Activated CD8-positive, alpha-beta memory T cell treated with anti-CD3 and anti-CD28 coated beads, Interleukin-2, amount 50 U/mL, for 24 hours (primary cell): Measurements from ENCODE around the gene TGOLN2.
"Not testable (repeated sequence)": the region's sequence is repeated elsewhere in the genome, so short reads cannot be mapped to it uniquely, and the experiment has no call there.

Experiments
- DNase-seq: peaks from one replicate; pipeline ENCODE4 v3.0.0-alpha.2; 2020; ENCODE audit errors: extremely low read depth

TGOLN2 gene

DNA sequence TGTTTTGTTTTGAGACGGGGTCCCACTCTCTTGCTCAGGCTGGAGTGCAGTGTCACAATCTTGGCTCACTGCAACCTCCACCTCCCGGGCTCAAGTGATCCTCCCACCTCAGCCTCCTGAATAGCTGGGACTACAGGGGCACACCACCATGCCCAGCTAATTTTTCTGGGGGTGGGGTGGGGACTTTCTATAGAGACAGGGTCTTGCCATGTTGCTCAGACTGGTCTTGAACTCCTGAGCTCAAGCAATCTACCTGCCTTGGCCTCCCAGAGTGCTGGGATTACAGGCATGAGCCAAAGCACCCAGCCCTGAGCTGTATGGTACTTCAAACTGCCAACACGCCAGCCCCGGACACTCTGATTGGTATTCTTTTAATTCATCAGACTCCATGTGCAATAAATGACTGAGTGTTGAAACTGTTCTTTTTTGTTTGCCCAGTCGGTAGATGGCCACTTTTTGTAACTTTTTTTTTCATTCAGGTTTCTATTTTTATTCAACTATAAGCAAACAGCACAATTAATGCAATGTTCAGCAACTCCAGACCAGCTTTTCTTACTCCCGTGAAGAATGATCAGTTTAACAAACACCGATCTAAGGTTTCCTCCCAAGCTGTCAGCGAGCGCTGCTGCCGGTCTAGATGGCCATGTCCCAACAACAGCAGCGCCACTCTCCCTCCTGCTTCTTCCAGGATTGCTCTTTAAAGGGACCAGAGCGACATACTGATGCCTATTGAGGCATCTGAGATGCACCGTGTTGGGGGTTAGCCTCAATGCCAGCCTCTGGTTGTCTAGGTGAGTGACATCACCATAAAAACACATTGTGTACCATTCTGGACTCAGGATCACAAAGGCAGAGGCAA is 12.5 kb upstream of the TGOLN2 start:
- no peak for DNase-seq

DNA sequence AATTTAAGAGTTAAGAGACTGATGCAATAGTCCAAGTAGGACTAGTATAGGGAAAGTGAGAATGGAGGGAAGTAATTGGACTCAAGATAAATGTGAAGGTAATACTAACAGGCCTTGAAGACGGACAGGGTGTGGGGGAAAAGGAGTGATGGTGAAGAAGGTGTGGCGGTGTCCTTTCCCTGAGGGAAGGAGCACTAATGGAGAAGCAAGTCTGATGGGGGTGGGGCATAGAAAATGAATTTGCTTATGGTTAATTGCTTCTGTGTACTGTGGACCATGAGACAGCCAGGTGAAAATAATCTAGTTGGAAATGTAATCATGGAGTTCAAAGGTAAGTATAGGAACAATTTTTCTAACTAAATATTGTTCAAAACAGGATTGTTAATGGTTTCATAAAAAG is 7.1 kb upstream of the TGOLN2 start:
- DNase-seq, result no peak

DNA sequence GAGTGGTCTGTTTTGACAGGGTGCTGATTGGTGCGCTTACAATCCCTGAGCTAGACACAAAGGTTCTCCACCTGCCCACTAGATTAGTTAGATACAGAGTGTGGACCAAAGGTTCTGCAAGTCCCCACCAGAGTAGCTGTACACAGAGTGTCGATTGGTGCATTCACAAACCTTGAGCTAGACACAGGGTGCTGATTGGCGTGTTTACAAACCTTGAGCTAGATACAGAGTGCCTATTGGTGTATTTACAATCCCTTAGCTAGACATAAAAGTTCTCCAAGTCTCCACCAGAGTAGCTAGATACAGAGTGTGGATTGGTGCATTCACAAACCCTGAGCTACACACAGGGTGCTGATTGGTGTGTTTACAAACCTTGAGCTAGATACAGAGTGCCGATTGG is 6.1 kb upstream of the TGOLN2 start:
- not testable (repeated sequence) for DNase-seq

DNA sequence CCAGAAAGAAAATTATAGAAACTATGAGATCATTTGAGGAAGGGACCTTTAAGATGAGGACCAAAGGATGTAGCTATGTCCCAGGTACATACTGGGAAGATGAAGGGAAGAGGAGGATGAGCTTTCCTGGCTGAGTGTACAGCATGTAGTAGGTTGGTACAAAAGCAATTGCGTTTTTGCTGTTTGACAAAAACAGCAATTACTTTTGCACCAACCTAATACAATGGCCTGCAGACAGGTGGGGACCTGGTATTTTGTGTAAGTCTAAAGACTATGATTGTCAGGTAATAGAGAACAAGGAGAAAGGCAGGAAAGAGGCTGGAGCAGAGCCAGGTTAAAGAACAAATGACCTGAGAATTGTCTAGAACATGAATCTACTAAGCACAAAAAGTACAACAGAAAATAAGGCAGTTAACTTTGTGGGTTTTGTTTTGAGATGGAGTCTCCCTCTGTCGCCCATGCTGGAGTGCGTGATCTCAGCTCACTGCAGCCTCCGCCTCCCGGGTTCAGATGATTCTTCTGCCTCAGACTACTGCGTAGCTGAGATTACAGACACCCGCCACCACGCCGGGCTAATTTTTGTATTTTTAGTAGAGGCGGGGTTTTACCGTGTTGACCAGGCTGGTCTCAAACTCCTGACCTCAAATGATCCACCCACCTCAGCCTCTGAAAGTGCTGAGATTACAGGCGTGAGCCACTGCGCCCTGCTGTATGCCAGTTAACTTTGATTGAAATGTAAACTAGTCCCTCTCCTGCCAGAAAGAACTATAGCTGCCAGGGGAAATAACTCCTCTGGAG is 3.2 kb upstream of the TGOLN2 start:
- DNase-seq, result no peak

DNA sequence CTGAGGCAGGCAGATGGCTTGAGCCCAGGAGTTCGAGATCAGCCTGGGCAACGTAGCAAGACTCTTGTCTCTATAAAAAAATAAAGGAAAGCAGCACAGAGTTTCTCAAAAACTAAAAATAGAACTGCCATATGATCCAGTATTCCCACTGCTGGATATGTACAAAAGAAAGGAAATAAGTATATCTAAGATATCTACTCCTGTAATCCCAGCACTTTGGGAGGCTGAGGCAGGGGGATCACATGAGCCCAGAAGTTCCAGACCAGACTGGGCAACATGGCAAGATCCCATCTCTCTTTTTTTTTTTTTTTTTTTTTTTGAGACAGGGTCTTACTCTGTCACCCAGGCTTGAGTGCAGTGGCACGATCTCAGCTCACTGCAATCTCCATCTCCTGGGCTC is 1.9 kb upstream of the TGOLN2 start:
- DNase-seq, result not testable (repeated sequence)

DNA sequence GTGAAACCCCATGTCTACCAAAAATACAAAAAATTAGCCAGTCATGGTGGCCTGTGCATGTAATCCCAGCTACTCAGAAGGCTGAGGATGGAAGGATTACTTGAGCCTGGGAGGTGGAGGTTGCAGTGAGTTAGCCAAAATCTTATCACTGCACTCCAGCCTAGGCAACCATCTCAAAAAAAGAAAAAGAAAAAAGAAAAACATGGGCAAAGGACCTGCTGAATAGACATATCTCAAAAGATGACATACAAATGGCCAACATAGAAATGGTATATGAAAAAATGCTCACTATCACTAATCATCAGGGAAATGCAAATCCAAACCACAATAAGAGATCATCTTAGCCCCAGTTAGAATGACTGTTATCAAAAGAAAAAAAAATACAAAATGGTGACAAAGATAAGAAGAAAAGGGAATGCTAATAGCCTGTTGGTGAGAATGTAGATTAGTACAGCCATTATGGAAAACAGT is 1.4 kb upstream of the TGOLN2 start:
- no peak for DNase-seq

DNA sequence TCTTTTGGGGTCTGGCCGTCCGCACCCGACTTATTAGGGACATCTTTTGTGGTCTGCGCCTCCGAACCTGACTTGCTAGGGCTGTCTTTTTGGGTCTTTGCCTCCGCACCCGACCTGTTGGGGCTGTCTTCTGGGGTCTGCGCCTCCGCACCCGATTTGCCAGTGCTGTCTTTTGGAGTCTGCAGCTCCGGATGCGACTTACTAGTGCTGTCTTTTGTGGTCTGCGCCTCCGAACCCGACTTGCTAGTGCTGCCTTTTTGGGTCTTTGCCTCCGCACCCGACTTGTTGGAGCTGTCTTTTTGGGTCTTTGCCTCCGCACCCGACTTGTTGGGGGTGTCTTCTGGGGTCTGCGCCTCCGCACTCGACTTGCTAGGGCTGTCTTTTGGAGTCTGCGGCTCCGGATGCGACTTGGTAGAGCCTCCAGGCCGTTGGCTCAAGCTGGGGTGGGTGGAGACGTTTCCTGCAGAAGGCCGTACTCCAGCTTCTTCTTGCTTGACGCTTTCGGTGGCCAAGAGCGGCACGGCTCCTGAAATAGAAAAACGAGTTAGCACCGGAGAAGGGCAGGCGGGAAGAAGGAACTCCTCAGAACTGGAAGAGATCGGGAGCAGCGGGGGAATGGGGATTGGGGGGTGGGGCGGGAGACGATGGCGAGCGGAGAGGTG is 498 bp downstream of the TGOLN2 start:
- no peak for DNase-seq

DNA sequence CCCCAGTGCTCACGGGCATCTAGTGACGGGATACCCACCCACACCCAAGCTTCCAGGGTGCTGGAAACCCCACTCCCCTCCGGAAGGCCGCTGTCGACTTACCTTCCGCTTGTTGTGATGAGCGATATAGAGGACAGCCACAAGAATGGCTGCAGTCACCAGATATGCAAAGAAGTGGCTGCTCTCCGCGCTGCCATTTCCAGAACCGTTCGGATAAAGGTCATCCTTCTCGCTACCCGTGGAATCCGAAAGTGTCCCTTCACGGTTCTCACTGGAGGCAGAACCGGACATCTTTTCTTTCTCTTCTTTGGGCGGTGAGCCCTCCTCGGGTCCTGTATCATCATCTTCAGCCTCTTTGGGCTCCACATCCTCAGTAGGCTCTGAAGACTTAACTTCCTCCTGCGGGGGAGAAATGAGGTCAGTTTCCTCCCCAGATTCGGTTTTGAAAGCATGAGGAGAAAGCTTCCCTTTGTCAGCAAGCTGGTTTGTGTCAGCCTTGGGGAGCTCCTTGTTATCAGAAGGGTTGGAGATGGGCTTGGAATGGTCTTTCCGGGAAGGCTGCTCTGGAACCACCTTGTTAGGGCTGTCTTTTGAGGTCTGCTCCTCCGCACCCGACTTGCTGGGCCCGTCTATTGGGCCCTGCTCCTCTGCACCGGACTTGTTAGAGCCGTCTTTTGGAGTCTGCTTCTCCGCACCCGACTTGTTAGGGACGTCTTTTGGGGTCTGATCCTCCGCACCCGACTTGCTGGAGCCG is 1.2 kb downstream of the TGOLN2 start:
- no peak for DNase-seq

DNA sequence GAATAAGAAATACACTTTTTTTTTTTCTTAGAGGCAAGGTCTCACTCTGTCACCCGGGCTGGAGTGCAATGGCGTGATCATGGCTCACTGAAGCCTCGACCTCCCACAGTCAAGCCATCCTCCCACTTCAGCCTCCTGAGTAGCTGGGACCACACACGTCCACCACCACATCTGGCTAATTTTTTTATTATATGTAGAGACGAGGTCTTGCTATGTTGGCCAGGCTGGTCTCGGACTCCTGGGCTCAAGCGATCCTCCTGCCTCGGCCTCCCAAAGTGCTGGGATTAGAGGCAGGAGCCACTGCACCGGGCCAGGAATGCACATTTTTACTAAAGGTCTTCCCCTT is 2.4 kb downstream of the TGOLN2 start:
- DNase-seq, result no peak

DNA sequence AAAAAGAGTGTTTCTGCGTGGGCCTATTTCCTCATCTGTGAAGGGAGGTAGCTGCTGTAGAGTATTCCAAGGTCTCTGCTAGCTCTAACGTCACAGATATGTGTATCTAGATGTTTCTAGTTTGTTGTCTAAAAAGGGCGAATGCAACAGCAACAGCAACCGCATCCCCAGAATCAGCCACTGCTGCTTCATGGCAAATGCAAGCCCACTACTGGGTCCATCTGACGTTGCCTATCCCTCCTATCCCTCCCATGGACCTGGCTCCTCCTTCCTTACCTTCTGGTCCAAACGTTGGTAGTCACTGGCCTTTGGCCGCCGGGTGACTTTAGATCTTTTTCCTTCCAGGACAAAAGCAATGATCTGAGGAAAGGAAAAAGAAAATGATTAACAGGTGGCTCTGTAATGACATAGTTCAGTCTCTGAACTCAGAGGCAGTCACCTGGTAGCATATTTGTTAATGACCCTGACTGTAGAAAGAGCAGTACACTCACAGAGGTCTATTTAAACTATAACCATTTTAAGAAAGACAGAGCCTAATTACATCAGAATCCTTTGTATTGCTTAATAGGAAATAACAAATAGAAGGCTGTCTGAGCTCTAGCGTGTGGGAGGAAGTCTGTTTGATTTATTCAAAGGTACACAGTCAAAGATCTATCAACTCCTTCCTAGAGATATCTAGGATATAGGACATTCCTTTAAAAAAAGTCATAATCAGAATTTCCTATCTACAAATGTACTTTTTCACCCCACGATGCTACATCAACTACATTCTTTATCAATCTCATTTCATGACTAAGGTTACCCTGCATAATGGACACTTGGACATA is 2.9 kb downstream of the TGOLN2 start:
- no peak for DNase-seq

DNA sequence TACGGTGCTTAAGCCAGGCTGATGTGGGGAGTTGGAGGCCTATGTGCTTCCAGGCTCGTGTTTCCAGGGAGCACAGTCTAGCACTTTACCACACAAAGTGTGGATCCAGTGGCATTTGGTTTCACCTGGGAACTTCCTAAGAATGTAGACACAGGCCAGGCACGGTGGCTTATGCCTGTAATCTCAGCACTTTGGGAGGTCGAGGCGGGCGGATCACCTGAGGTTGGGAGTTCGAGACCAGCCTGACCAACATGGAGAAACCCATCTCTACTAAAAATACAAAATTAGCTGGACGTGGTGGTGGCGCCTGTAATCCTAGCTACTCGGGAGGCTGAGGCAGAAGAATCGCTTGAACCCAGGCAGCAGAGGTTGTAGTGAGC is 3.8 kb downstream of the TGOLN2 start:
- not testable (repeated sequence) for DNase-seq

DNA sequence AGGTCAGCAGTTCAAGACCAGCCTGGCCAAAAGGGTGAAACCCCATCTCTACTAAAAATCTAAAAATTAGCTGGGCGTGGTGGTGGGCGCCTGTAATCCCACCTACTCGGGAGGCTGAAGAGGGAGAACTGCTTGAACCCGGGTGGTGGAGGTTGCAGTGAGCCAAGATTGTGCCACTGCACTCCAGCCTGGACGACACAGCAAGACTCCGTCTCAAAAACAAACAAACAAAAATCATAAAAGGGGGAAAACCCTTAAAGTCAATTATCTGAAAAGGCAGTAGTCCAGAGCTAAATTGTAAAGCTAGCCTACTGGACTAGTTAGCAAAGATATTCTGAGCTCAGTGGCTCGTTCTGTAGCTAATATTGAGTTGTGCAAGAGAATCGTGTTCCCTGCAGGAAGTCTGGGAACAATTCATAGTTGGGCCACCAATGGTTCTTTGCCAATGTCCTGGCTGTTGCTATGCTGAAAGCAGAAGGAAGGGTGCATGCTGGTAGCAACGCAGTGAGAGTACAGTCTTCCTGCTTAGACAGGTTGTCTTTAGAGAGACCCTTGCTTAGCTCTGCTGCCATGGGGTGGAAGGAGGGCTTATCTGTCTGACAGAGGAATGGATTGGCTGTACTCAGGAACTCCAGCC is 4.3 kb downstream of the TGOLN2 start:
- DNase-seq, result no peak

DNA sequence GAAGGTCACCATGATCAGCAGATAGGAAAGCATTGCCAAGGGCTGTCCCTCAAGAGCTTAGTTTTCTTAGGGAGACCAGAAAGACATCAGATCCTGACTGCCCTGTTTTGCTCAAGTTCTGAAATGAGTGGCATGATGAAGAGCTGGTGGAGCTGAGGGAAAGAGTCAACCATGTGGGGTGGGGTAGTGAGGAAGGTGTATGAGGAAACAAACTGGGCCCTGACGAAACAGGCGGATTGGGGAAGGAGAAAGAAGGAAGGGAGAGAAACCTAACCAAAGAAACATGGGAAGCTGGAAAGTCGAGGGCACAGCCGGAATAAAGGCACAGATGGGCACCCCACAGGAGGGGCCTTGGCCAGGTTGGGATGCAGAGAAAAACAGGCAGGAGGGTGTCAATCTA is 8.0 kb downstream of the TGOLN2 start:
- no peak for DNase-seq

DNA sequence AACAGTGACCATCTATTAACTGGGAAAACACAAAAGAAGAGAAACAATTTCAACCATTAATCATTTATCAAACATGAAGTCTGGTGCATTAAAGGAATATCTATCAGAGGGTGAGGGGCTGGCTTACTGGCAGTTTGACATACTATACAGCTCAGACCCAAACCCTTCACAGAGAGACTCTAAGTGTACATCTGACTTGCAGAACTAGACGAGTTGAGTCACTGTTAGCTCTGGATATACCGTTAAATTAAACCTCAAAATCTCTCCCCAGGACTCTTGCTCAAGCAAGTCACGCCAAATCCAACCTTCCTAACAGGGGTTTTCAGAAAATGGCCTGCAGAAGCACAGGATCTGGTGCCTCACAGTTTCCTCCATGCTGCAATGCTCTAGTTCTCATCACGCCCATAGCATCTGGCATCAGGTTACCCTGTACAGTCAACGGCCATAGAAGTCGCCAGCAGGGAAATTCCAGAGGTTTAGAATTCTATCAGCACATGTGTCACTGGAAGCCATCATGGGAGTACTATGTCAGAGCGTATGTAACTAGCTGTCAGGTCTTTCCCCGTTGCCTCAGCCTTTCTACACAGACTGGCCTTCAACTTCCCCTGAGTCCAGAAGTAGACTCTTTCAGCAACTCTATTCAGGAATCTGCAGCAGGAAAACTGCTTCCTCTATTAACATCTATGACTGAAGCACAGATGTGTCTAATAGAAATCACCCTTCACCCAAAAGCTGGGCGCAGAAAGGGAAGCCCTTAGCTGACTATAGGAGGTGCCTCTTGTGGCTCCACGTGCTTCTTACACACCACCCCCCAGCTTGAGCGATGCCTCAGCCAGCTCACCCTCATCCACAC is 9.3 kb downstream of the TGOLN2 start:
- DNase-seq, result no peak

DNA sequence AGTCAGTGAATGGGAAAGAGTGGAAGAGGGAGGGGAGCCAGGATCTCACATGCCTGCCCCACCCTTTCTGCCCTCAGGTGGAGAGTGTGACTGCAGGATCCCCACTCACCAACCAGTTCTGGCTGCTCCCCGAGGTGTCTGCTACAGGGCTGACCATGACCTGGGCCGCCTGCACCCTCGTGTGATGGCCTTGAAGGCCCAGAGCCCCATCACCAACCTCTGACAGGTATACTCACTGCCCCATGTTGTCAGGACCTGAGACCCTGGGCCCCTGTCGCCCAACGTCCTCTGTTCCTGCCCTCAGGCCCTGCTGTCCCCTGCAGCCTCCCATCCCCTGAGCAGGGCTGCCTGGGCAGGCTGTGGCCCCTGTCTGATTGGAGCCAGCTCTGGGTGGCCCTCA is 11.9 kb downstream of the TGOLN2 start:
- DNase-seq, result not testable (repeated sequence)

DNA sequence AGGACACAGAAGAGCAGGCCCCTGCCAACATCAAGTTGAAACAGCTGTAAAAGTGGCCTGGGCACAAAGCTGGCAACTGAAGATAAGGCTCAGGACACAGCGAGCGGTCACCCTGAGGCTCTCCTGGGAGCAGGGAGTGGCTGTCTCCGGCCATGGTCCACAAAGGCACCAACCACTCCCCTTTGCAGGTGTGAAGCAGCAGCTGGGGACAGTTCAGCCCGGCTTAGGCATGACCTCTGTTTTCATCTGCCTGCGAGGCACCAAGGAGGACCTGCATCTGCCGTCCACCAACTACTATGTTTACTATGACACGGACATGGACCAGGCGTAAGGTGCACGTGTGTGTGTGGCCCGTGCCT is 12.9 kb downstream of the TGOLN2 start:
- DNase-seq, result no peak

DNA sequence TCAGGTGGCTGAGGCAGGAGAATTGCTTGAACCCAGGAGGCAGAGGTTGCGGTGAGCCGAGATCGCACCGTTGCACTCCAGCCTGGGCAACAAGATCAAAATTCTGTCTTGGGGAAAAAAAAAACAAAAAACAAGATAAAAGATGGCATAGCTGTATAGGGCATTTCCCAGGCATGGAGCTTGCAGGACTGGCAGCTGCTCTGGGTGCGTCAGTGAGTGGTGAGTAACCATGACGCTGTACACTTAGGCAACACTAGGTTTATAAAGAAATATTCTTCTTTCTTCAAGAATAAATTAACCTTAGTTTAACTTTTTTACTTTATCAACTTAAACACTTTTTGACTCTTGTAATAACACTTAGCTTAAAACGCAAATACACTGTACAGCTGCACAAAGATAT is 15.4 kb downstream of the TGOLN2 start:
- no peak for DNase-seq

DNA sequence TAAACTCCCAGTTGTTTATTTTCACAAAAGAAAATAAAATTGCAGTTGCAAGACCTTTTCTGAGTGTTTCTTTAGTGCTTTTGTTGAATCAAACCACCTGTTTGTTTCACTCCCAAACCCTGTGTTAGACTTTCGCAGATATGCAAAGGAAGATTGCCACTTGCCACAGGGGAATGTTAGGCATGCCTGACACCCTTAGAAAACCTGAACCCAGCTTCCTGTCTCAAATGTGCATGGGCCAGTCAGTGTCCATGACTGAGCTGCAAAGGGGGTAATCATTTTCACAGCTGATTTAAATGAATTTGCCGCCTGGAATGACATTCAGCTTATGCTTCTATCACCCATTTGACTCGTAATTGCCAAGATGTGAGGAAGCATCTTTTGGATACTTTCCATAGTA is 17.5 kb downstream of the TGOLN2 start:
- no peak for DNase-seq

DNA sequence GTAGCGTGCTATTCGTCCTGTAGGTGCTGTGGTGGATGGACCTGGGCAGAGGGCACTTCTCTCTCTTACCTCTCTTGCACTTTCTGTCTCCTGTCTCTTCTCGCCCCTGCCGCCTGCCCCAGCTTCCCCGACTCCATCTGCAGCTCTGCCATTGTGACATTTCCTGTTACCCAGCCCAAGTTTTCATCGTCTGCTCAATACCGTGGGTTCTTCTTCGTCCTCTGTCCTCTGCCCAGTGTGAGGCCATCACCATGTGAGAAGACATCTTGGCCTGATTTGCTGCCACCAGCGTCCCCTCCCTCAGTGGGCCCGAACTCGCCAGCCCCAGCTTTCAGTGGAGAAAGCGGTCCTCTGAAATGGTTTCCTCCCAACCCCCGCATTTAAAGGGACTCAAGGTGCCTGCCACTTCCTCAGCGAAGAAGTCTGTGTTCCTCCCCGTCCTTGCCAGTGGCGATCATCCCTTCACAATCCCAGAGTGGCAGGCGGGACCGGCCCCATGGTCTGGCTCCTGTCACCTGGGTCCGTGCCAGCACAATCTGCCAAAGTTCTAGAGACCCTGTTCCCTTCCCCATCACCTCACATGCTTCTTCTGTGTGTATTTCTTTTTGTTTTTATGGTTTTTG is 18.0 kb downstream of the TGOLN2 start:
- DNase-seq, result no peak
